ENCODE data around the gene TYW1. TPM values are rescaled to one million over a fixed set of nuclear protein-coding genes. Genes with fewer than 3 reads are reported as not detected.
"Not testable (repeated sequence)": the region's sequence is repeated elsewhere in the genome, so short reads cannot be mapped to it uniquely, and the experiment has no call there.

The TYW1 gene
- total RNA-seq, 1 donor from 2014 or later: 25.2 TPM

GRCh38 chr7:67128257-67128656 lies 131.6 kb downstream of the TYW1 start:
- not testable (repeated sequence) for DNase-seq (ENCODE audit: low read depth)

- DNase-seq (ENCODE audit: low read depth): not testable (repeated sequence)
Observed at GRCh38 chr7:67130766-67131165, 134.1 kb downstream of the TYW1 start.

- not testable (repeated sequence) for DNase-seq (ENCODE audit: low read depth)
Observed at GRCh38 chr7:67134912-67135311, 138.3 kb downstream of the TYW1 start.

GRCh38 chr7:67135617-67136486 lies 139.2 kb downstream of the TYW1 start:
- not testable (repeated sequence) for DNase-seq (ENCODE audit: low read depth)

- DNase-seq (ENCODE audit: low read depth): not testable (repeated sequence)
Observed at GRCh38 chr7:67137489-67137888, 140.9 kb downstream of the TYW1 start.

GRCh38 chr7:67139876-67140275 lies 143.2 kb downstream of the TYW1 start:
- DNase-seq (ENCODE audit: low read depth): not testable (repeated sequence)

- DNase-seq (ENCODE audit: low read depth): not testable (repeated sequence)
Observed at GRCh38 chr7:67141001-67141400, 144.4 kb downstream of the TYW1 start.

- DNase-seq (ENCODE audit: low read depth): not testable (repeated sequence)
Observed at GRCh38 chr7:67143091-67143786, 146.6 kb downstream of the TYW1 start.

GRCh38 chr7:67145581-67146193 lies 149.1 kb downstream of the TYW1 start:
- not testable (repeated sequence) for DNase-seq (ENCODE audit: low read depth)

- not testable (repeated sequence) for DNase-seq (ENCODE audit: low read depth)
Observed at GRCh38 chr7:67149131-67149530, 152.5 kb downstream of the TYW1 start.

GRCh38 chr7:67154374-67154773 lies 157.7 kb downstream of the TYW1 start:
- DNase-seq (ENCODE audit: low read depth): not testable (repeated sequence)

GRCh38 chr7:67156064-67156463 lies 159.4 kb downstream of the TYW1 start:
- not testable (repeated sequence) for DNase-seq (ENCODE audit: low read depth)

- not testable (repeated sequence) for DNase-seq (ENCODE audit: low read depth)
Observed at GRCh38 chr7:67163285-67163684, 166.7 kb downstream of the TYW1 start.

- not testable (repeated sequence) for DNase-seq (ENCODE audit: low read depth)
Observed at GRCh38 chr7:67171151-67171550, 174.5 kb downstream of the TYW1 start.

- not testable (repeated sequence) for DNase-seq (ENCODE audit: low read depth)
Observed at GRCh38 chr7:67176730-67177129, 180.1 kb downstream of the TYW1 start.

GRCh38 chr7:67178915-67179688 lies 182.5 kb downstream of the TYW1 start:
- DNase-seq (ENCODE audit: low read depth): peak; percentile 39

- not testable (repeated sequence) for DNase-seq (ENCODE audit: low read depth)
Observed at GRCh38 chr7:67182956-67183750, 186.5 kb downstream of the TYW1 start.

GRCh38 chr7:67184912-67185659 lies 188.5 kb downstream of the TYW1 start:
- DNase-seq (ENCODE audit: low read depth): not testable (repeated sequence)

- peak; percentile 35 for DNase-seq (ENCODE audit: low read depth)
Observed at GRCh38 chr7:67185660-67186129, 189.1 kb downstream of the TYW1 start.
